Vagina (tissue), 2 donors: Measurements from ENCODE around the gene LRRC3B.

Experiments
- POLR2A ChIP-seq, 2 donors: fragments of 450-650 bp; IDR thresholded peaks; one replicate each; pipeline ENCODE4 v1.6.1; 2017; ENCODE audit warnings: antibody characterized with exemption in 2 of 2, mild to moderate bottlenecking in 2 of 2, moderate library complexity in 2 of 2
- TF ChIP-seq, protein P1 (sequence below), 3 experiments: fragments of 450-650 bp in 2 of 3; fragments of 200-600 bp in 1 of 3; sonication (generic) in 1 of 3; IDR thresholded peaks; one replicate each; pipeline ENCODE4 v1.5.1; 2017 to 2019; ENCODE audit warnings: antibody characterized with exemption in 3 of 3, mild to moderate bottlenecking in 2 of 3, moderate library complexity in 2 of 3

DNA sequence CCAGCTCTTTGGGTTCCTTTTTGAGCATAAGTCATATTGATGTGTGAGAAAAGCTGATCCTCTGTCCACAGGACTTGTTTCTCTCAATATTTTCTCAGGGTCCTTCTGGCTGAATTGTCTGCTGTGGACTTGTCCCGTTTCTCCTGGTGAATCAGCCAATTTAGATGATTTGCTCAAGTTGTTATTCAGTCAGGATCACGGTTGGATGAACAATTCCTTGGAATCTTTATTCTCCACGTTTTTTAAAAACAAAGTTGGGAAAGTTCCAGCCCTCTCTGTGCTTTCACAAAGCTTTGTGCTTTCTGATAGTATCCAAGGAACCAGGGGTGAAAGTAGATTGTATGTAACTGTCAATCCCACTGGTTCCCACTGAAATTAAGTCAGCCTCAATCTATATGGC lies 61.3 kb downstream of the LRRC3B start:
- TF ChIP-seq, protein P1, sequence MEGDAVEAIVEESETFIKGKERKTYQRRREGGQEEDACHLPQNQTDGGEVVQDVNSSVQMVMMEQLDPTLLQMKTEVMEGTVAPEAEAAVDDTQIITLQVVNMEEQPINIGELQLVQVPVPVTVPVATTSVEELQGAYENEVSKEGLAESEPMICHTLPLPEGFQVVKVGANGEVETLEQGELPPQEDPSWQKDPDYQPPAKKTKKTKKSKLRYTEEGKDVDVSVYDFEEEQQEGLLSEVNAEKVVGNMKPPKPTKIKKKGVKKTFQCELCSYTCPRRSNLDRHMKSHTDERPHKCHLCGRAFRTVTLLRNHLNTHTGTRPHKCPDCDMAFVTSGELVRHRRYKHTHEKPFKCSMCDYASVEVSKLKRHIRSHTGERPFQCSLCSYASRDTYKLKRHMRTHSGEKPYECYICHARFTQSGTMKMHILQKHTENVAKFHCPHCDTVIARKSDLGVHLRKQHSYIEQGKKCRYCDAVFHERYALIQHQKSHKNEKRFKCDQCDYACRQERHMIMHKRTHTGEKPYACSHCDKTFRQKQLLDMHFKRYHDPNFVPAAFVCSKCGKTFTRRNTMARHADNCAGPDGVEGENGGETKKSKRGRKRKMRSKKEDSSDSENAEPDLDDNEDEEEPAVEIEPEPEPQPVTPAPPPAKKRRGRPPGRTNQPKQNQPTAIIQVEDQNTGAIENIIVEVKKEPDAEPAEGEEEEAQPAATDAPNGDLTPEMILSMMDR (IDR thresholded peaks at IDR 0.05) = no peak
- no peak for TF ChIP-seq POLR2A (IDR thresholded peaks at IDR 0.05)
